ENCODE data around the gene CCDC28A.
A peak's percentile ranks its signal among the peaks of the same experiment; 100 is the strongest.
"Not testable (repeated sequence)": the region's sequence is repeated elsewhere in the genome, so short reads cannot be mapped to it uniquely, and the experiment has no call there.

Gene CCDC28A

GRCh38 chr6:138773177-138774091 lies at the start of gene CCDC28A:
Gene CCDC28A (plus strand): TSS chr6:138773769. CDS start chr6:138776121, 2,352 bp downstream.
- DNase-seq = peak; percentile 99

GRCh38 chr6:138724015-138724414 lies 49.6 kb upstream of the CCDC28A start:
- peak; percentile 65 for DNase-seq

GRCh38 chr6:138726066-138726756 lies 47.4 kb upstream of the CCDC28A start:
- DNase-seq = no peak

GRCh38 chr6:138726757-138727097 lies 46.8 kb upstream of the CCDC28A start:
- DNase-seq = no peak

GRCh38 chr6:138727182-138727581 lies 46.4 kb upstream of the CCDC28A start:
- no peak for DNase-seq

GRCh38 chr6:138728662-138729061 lies 44.9 kb upstream of the CCDC28A start:
- peak; percentile 44 for DNase-seq

GRCh38 chr6:138730037-138730436 lies 43.5 kb upstream of the CCDC28A start:
- not testable (repeated sequence) for DNase-seq

GRCh38 chr6:138734585-138734984 lies 39.0 kb upstream of the CCDC28A start:
- no peak for DNase-seq

- no peak for DNase-seq
These were observed 36.9 kb upstream of the CCDC28A start for GRCh38 chr6:138736640-138737039.

GRCh38 chr6:138752017-138752416 lies 21.6 kb upstream of the CCDC28A start:
- no peak for DNase-seq

GRCh38 chr6:138757136-138757535 lies 16.4 kb upstream of the CCDC28A start:
- DNase-seq = no peak

GRCh38 chr6:138765896-138766655 lies 7.5 kb upstream of the CCDC28A start:
- peak; percentile 75 for DNase-seq

- peak; percentile 85 for DNase-seq
These were observed 4.4 kb upstream of the CCDC28A start for GRCh38 chr6:138769102-138769676.

GRCh38 chr6:138772596-138773176 lies 883 bp upstream of the CCDC28A start:
- no peak for DNase-seq

GRCh38 chr6:138774370-138774769 lies 801 bp downstream of the CCDC28A start:
- no peak for DNase-seq

- no peak for DNase-seq
These were observed 3.1 kb downstream of the CCDC28A start for GRCh38 chr6:138776659-138777058.

- DNase-seq = no peak
These were observed 4.8 kb downstream of the CCDC28A start for GRCh38 chr6:138778331-138778730.

GRCh38 chr6:138782243-138782642 lies 8.7 kb downstream of the CCDC28A start:
- DNase-seq = no peak

- no peak for DNase-seq
These were observed 11.5 kb downstream of the CCDC28A start for GRCh38 chr6:138785079-138785478.

- DNase-seq = no peak
These were observed 12.4 kb downstream of the CCDC28A start for GRCh38 chr6:138785980-138786379.

- DNase-seq = no peak
These were observed 13.6 kb downstream of the CCDC28A start for GRCh38 chr6:138787138-138787537.

GRCh38 chr6:138795809-138796603 lies 22.4 kb downstream of the CCDC28A start, which contains the start of gene ECT2L:
Gene ECT2L (plus strand): TSS chr6:138796087. CDS start chr6:138813275, 17,188 bp downstream.
- no peak for DNase-seq
